ENCODE data around the gene ANKRD18A. TPM values are rescaled to one million over a fixed set of nuclear protein-coding genes. Genes with fewer than 3 reads are reported as not detected.

ANKRD18A gene
- total RNA-seq, 4 donors from 2014 or later: 0.22 to 0.33 TPM; not detected in 2

DNA sequence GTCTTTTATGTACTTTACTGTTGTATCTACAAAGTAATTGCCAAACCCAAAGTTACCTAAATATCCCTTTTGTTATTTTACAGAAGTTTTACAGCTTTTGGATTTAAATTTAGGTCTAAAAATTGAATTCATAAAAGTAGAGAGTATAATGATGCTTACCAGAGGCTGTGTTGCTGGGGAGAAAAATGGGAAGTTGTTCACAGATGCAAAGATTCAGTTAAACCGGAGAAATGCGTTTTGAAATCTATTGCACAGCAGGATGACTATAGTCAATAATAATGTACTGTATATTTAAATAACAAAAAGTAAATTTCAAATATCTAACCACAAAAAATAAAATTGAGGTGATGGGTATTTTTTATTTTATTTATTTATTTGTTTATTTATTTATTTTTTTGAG is 2.6 kb upstream of the ANKRD18A start:
- TF ChIP-seq, protein P1, sequence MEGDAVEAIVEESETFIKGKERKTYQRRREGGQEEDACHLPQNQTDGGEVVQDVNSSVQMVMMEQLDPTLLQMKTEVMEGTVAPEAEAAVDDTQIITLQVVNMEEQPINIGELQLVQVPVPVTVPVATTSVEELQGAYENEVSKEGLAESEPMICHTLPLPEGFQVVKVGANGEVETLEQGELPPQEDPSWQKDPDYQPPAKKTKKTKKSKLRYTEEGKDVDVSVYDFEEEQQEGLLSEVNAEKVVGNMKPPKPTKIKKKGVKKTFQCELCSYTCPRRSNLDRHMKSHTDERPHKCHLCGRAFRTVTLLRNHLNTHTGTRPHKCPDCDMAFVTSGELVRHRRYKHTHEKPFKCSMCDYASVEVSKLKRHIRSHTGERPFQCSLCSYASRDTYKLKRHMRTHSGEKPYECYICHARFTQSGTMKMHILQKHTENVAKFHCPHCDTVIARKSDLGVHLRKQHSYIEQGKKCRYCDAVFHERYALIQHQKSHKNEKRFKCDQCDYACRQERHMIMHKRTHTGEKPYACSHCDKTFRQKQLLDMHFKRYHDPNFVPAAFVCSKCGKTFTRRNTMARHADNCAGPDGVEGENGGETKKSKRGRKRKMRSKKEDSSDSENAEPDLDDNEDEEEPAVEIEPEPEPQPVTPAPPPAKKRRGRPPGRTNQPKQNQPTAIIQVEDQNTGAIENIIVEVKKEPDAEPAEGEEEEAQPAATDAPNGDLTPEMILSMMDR (IDR thresholded peaks at IDR 0.05; ENCODE audit: low read depth): no peak

- TF ChIP-seq, protein P1 (IDR thresholded peaks at IDR 0.05; ENCODE audit: low read depth): no peak
Observed at GRCh38 chr9:38622288-38622674, 1.9 kb upstream of the ANKRD18A start.

DNA sequence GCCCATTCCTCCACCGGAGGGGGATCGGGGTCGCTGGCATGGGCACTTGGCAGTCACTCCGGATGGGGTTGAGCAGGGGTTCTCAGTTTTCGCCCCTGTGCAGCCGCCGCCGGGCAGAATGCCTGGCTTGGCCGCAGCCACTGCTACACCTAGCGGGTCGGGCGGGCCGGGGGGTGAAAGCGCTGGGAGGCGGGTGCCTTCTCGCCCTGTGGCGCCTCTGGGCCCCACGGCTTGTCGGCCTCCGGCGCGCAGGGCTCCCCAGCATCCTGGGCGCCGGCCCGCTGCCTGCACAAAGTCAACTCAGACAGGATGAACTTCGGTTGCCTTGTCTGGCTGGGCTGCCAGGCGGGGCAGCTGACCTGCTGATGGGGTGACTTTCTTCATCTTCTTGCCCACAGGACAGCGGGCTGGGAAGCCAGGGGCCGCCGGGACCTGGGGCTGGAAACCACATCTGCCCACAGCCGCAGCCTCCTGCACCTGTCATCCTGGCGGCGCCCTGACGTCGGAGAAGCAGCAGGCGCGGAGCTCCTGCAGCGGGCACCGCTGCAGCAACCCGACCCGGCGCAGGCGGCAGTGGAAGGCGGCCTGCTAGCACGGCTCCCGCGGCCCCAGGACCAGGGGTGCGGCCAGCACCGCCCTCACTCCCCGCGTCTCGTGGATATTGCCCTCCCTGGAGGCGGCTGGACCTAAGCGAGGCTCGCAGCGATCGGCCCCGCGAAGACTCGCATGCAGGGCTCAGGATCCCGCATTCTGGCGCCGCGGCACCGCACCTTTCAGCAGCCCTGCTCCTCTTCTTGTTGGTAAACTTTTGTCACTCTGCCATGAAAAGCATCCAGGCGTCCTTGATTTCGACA is 1.3 kb upstream of the ANKRD18A start:
- TF ChIP-seq, protein P1 (IDR thresholded peaks at IDR 0.05; ENCODE audit: low read depth): no peak

DNA sequence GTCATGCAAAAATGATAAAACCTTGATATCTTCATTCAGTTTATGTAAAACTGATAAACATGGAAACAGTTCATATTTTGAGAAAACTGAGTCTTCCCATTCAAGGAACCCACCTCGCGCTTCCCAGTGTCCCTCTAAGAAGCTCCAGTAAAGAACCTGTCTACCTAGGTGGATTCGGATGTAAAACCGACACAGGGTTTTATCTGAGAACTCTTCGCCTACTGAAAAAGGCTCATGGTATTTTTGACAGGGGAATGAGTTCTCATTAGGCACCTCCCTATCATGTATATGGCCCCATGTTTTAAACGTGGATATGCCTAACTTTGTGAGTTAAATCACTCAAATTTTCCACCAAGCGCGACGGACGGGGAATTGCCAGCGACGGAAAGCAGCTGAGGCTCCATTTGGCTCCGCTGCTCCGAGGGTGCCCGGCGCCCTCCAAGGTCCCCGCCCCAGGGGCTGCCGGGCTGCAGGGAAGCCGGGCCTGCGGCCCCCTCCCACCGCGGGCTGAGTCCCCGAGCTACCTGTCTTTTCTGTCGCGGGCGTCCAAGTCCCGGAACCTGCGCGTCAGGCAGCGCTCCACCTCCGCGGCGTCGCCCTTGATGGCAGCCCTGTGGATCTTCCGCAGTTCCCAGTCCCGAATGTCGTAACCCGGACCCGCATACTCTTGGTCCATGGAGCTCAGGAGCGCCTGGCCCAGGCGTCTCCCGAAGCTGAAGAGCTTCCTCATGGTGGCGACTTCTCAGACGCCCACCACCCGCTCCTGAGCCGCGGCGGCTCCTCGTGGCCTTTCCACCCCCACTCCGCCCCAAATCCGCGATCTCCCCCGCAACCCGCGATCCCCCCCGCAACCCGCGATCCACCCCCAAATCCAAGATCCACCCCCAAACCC is 594 bp downstream of the ANKRD18A start:
- TF ChIP-seq, protein P1 (IDR thresholded peaks at IDR 0.05; ENCODE audit: low read depth): no peak

DNA sequence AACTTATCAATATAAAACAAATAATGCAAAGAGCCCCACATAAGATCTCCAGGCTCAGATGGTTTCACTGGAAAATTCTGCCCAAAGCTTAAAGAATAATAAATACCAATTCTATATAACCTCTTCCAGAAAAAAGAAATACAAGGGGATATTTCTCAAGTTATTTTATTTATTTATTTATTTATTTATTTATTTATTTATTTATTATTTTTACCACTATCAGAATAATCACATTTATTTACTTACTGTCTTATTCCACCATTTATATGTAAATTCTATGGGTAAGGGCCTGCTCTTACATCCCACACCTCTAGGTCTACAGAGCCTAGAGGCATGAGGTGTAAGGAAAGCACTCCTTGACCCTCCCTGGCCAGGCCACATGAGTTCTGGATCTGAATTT is 91.1 kb downstream of the ANKRD18A start:
- TF ChIP-seq, protein P1 (IDR thresholded peaks at IDR 0.05; ENCODE audit: low read depth): no peak

- TF ChIP-seq, protein P1 (IDR thresholded peaks at IDR 0.05; ENCODE audit: low read depth): no peak
Observed at GRCh38 chr9:38527503-38527902, 92.9 kb downstream of the ANKRD18A start.

DNA sequence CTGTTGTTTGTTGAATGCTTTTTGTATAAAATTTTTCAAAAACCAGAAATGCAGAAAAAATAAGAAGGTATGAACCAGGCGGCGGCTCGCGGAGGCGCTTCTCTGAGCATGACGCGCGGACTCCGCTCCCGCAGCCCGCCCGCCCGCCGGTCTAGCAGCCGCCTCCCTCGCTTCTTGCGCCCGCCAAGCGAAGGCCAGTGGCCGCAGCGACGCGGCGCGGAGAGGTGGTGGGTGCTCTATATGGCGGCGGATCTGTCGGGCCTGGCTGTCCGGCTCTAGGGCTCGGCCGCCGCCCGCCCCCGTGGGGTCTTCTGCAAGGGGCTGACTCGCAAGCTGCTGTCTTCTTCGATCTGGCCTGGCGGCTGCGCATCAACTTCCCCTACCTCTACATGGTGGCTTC is 93.8 kb downstream of the ANKRD18A start:
- TF ChIP-seq, protein P1 (IDR thresholded peaks at IDR 0.05; ENCODE audit: low read depth): no peak
